ENCODE measurements around the gene TGFBR2. TPM values are rescaled to one million over a fixed set of nuclear protein-coding genes. Genes with fewer than 3 reads are reported as not detected.

TGFBR2 gene
- total RNA-seq, 1 donor from 2014 or later, result 25.7 TPM

DNA sequence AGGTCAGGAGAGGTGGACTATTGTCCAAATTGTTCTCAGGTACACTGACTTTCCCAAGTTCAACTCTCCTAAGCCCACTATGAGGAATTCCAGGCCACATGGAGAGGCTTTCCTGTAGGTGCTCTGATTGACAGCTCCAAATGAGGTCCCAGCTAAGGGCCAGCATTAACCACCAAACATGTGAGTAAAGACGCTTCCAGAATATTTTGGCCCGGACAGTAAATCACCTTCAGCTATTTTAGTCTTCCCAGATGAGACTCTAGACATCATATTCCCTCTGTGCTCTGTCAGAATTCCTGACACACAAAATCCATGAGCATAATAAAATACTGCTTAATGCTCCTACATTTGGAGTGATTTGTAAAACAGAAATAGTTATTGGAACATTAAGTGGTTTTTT lies 135.5 kb downstream of the TGFBR2 start:
- DNase-seq (ENCODE audit: low spot score), result no peak
- H3K27ac Mint-ChIP-seq (ENCODE audit: unreplicated experiment), result no peak overlapping the region
- TF ChIP-seq, protein P1, sequence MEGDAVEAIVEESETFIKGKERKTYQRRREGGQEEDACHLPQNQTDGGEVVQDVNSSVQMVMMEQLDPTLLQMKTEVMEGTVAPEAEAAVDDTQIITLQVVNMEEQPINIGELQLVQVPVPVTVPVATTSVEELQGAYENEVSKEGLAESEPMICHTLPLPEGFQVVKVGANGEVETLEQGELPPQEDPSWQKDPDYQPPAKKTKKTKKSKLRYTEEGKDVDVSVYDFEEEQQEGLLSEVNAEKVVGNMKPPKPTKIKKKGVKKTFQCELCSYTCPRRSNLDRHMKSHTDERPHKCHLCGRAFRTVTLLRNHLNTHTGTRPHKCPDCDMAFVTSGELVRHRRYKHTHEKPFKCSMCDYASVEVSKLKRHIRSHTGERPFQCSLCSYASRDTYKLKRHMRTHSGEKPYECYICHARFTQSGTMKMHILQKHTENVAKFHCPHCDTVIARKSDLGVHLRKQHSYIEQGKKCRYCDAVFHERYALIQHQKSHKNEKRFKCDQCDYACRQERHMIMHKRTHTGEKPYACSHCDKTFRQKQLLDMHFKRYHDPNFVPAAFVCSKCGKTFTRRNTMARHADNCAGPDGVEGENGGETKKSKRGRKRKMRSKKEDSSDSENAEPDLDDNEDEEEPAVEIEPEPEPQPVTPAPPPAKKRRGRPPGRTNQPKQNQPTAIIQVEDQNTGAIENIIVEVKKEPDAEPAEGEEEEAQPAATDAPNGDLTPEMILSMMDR (IDR thresholded peaks at IDR 0.05), result no peak
- H3K36me3 Mint-ChIP-seq (ENCODE audit: low read depth), result no peaks in the 10 kb centered on the region
- no peaks in the 10 kb centered on the region for H3K4me1 Mint-ChIP-seq (ENCODE audit: low read depth)
- H3K4me3 Mint-ChIP-seq (ENCODE audit: unreplicated experiment), result no peak overlapping the region
- H3K27me3 Mint-ChIP-seq (ENCODE audit: low read depth), result no peaks in the 10 kb centered on the region
- H3K9me3 Mint-ChIP-seq (ENCODE audit: low read depth), result no peaks in the 10 kb centered on the region

DNA sequence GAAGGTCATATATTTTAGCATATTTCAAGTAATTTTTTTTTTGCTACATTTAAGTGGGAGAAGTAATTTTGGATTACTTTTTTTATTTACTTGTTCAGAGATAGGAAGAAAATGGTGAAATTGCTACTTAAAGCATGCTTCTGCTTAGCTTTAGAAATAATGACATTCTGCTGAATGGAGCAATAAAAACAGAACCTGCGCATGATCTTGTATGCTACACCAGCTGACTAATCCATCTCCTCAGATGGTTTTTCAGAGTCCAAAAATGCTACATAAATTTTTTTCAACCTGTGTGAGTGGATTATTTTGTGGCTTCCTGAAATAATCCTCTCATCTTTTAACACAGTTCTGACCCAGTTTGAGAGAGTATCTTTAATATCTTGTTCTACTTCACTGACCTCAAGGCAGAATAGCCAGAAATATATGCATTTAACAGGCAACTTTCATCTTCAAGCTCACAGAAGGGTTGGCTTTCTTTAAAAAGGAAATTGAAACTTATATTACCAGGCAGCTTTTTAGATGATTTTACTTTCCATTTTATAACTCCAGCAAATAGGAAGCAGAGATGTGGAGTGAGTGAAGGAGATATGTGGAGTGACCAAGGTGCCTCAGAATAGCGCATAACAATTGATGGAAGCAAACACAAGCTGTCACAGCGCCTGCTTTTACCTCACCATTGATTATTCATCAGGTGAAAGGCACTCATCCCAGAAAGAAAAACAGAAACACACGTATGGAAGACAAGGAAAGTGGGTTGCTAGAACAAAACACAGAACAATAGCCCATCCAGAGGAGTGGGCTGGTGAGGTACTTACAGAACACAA lies 136.6 kb downstream of the TGFBR2 start:
- TF ChIP-seq, protein P1 (IDR thresholded peaks at IDR 0.05), result no peak
- no peak overlapping the region for H3K27ac Mint-ChIP-seq (ENCODE audit: unreplicated experiment)
- DNase-seq (ENCODE audit: low spot score), result no peak
- no peaks in the 10 kb centered on the region for H3K27me3 Mint-ChIP-seq (ENCODE audit: low read depth)
- H3K9me3 Mint-ChIP-seq (ENCODE audit: low read depth), result no peaks in the 10 kb centered on the region
- H3K4me1 Mint-ChIP-seq (ENCODE audit: low read depth), result no peaks in the 10 kb centered on the region
- no peaks in the 10 kb centered on the region for H3K36me3 Mint-ChIP-seq (ENCODE audit: low read depth)
- H3K4me3 Mint-ChIP-seq (ENCODE audit: unreplicated experiment), result no peak overlapping the region

Data from chondrocyte (in vitro differentiated cells).